ENCODE results near the gene TMEM53.

DNA sequence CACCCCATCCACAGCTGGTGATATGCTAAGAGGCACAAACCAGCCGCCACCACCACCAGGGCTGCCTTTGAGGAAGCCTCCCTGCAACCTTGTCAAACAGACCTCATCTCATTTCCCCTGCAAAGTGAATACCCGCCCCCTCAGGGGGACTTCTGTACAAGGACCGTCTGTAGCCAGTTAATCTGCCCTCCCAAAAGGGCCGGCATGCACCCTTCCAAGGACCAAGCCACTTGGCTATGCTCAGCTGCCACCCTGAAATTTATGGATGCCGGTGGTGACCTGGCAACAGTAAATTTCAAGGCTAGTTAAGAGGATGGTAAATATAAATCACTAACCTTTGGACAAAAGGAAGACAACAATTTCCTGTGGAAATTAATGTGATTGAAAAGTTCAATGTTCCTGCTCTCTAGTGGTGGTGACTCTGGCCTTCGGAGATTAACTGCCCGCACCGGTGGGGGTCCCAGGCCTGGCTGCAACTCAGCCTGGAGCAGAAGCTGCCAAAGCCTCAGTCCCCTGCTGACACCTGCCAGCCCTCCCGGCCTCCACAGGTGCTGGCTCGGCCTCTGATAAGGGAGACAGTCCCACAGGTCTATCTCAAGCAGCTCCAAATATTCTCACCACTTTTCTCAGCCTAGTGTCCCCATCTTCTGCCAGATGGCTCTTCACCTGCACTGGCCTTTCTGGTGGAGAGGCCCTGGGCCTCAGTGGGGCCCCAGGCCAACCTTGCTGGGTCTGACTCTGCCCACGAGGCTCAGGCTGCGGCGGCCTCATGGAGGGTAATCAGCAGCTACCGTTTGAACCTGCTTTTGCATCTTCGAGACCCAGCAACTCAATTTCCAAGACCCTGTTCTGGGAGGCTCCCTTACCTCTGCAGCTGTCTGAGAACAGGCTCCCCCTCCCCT, 12.2 kb downstream of the TMEM53 start:
- TF ChIP-seq, protein P1, sequence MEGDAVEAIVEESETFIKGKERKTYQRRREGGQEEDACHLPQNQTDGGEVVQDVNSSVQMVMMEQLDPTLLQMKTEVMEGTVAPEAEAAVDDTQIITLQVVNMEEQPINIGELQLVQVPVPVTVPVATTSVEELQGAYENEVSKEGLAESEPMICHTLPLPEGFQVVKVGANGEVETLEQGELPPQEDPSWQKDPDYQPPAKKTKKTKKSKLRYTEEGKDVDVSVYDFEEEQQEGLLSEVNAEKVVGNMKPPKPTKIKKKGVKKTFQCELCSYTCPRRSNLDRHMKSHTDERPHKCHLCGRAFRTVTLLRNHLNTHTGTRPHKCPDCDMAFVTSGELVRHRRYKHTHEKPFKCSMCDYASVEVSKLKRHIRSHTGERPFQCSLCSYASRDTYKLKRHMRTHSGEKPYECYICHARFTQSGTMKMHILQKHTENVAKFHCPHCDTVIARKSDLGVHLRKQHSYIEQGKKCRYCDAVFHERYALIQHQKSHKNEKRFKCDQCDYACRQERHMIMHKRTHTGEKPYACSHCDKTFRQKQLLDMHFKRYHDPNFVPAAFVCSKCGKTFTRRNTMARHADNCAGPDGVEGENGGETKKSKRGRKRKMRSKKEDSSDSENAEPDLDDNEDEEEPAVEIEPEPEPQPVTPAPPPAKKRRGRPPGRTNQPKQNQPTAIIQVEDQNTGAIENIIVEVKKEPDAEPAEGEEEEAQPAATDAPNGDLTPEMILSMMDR (IDR thresholded peaks at IDR 0.05; ENCODE audit: borderline replicate concordance, extremely low read depth, low read length, poor library complexity, severe bottlenecking) = no peak
- no peak for TF ChIP-seq EZH2 (IDR thresholded peaks at IDR 0.05; ENCODE audit: borderline replicate concordance, low read depth, low read length, severe bottlenecking)

Data from DND-41 (cell line).